Activated CD8-positive, alpha-beta T cell treated with anti-CD3 and anti-CD28 coated beads, Interleukin-2, amount 10 ng/mL, durations not matched to agents 7 days and 5 days (primary cell): ENCODE data around the gene HOGA1. TPM values are rescaled to one million over a fixed set of nuclear protein-coding genes. Genes with fewer than 3 reads are reported as not detected.
A peak's percentile ranks its signal among the peaks of the same experiment; 100 is the strongest.
"Not testable (repeated sequence)": the region's sequence is repeated elsewhere in the genome, so short reads cannot be mapped to it uniquely, and the experiment has no call there.

Source experiments
- ATAC-seq: fragments of 150-1000 bp; cut with Tn5 transposase; one replicate; pipeline ENCODE4 v1.10.0; 2021; ENCODE audit warnings: moderate library complexity
- CTCF ChIA-PET: fragments of 350-600 bp; sonication (Branson Sonifier 250); formaldehyde crosslinking; loops from one replicate; lab custom pipeline; 2021; ENCODE audit warnings: antibody characterized with exemption; lab: Charles Lee
- POLR2A ChIA-PET: fragments of 350-600 bp; sonication (Branson Sonifier 250); formaldehyde crosslinking; loops from one replicate; lab custom pipeline; 2021; ENCODE audit warnings: antibody characterized with exemption; lab: Charles Lee
- DNase-seq: peaks from one replicate; pipeline ENCODE4 v3.0.0-alpha.2; 2020
- H3K27ac Mint-ChIP-seq: one replicate; pipeline ENCODE4 v1.8.0; 2021; ENCODE audit warnings: mild to moderate bottlenecking, mixed read lengths
- H3K27me3 Mint-ChIP-seq: one replicate; pipeline ENCODE4 v1.8.0; 2021; ENCODE audit warnings: low read depth, mixed read lengths
- H3K36me3 Mint-ChIP-seq: one replicate; pipeline ENCODE4 v1.8.0; 2021; ENCODE audit warnings: low read depth, mixed read lengths
- H3K4me1 Mint-ChIP-seq: one replicate; pipeline ENCODE4 v1.8.0; 2021; ENCODE audit warnings: low read depth, mixed read lengths
- H3K4me3 Mint-ChIP-seq: one replicate; pipeline ENCODE4 v1.8.0; 2021; ENCODE audit warnings: mild to moderate bottlenecking, mixed read lengths
- H3K9me3 Mint-ChIP-seq: one replicate; pipeline ENCODE4 v1.8.0; 2022; ENCODE audit warnings: mixed read lengths; ENCODE audit not compliant: insufficient read depth
- total RNA-seq, 2 experiments: library from RNA; stranded (reverse); gene quantifications; one replicate each; pipeline ENCODE4 v1.2.3, GENCODE V29; 2021

HOGA1 gene
- total RNA-seq, 2 experiments from 2014 or later: not detected

- Mint-ChIP-seq H3K4me3 (no peak overlapping the region), H3K27ac (no peak overlapping the region), H3K4me1 (peaks cover 5% of the 10 kb centered on the region), H3K9me3 (no peaks in the 10 kb centered on the region), H3K27me3 (no peaks in the 10 kb centered on the region), H3K36me3 (no peaks in the 10 kb centered on the region)
- ChIA-PET CTCF (no interaction called here), POLR2A (no interaction called here)
- no peak for DNase-seq
- no peak for ATAC-seq
Observed at GRCh38 chr10:97627731-97628130, 43.5 kb downstream of the HOGA1 start.

DNA sequence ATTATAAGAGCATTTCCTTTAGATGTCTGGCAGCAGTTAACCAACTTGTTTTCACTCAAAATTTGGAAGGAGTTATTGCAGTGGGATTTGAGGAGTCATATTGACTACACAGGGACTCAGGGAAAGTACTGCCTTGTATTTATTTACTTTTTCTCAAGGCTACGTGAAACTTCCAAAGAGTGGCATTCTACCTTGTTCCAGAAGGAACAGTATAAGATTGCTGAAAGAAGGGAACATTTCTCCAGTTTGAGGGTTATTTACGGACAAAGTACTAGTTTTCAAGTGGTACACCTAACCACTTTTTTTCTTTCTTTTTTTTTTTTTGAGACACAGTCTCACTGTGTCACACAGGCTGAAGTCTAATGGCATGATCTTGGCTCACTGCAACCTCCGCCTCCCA lies 44.0 kb downstream of the HOGA1 start:
- peaks cover 10% of the 10 kb centered on the region for H3K4me1 Mint-ChIP-seq
- no peak for DNase-seq
- no peaks in the 10 kb centered on the region for H3K27me3 Mint-ChIP-seq
- CTCF ChIA-PET: no interaction called here
- H3K4me3 Mint-ChIP-seq: no peak overlapping the region
- no peaks in the 10 kb centered on the region for H3K9me3 Mint-ChIP-seq
- ATAC-seq: no peak
- H3K36me3 Mint-ChIP-seq: no peaks in the 10 kb centered on the region
- POLR2A ChIA-PET: no interaction called here
- no peak overlapping the region for H3K27ac Mint-ChIP-seq

DNA sequence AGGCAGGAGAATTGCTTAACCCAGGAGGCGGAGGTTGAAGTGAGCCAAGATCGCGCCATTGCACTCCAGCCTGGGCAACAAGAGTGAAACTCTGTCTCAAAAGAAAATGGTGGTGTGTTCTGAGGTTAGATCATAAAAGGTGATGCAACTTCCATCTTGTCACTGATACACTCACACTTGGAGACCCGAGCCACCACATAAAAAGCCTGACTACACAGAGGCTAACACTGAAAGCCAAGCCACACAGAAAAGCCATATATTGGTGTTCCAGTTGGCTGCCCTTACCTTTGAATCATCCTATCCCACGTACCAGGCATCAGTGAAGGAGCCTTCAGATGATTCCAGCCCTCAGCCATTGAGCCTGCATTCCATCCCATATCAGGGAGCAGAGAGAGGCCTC lies 45.1 kb downstream of the HOGA1 start:
- DNase-seq: no peak

GRCh38 chr10:97631098-97631497 lies 46.9 kb downstream of the HOGA1 start:
- Mint-ChIP-seq H3K27me3 (no peaks in the 10 kb centered on the region), H3K36me3 (no peaks in the 10 kb centered on the region), H3K4me1 (peaks cover 20% of the 10 kb centered on the region), H3K4me3 (no peak overlapping the region), H3K27ac (no peak overlapping the region), H3K9me3 (no peaks in the 10 kb centered on the region)
- ATAC-seq: no peak
- POLR2A ChIA-PET: interaction anchor here (0.7 kb wide), 1 partner anchor 185 kb away, joined by 3 read pairs; the partner anchor contains the start of gene ZDHHC16
- no peak for DNase-seq
- CTCF ChIA-PET: no interaction called here

More for the DNA sequence above, 45.1 kb downstream of the HOGA1 start:
- CTCF ChIA-PET: no interaction called here
- Mint-ChIP-seq H3K4me1 (peaks cover 20% of the 10 kb centered on the region), H3K36me3 (no peaks in the 10 kb centered on the region), H3K27me3 (no peaks in the 10 kb centered on the region), H3K27ac (no peak overlapping the region), H3K9me3 (no peaks in the 10 kb centered on the region), H3K4me3 (no peak overlapping the region)
- POLR2A ChIA-PET: no interaction called here
- ATAC-seq: no peak

GRCh38 chr10:97632949-97633884 lies 49.0 kb downstream of the HOGA1 start, which contains the start of gene MORN4:
TSS of gene MORN4 (minus strand) at chr10:97633500. CDS start at chr10:97619653, 13,847 bp downstream.
- ATAC-seq (peak; percentile 99), DNase-seq (peak; percentile 93)
- no peaks in the 10 kb centered on the region for H3K36me3 Mint-ChIP-seq
- H3K4me3 Mint-ChIP-seq: peak within 1 kb of the TSS; percentile 98
- no peaks in the 10 kb centered on the region for H3K9me3 Mint-ChIP-seq
- ChIA-PET POLR2A (no interaction called here), CTCF (no interaction called here)
- no peaks in the 10 kb centered on the region for H3K27me3 Mint-ChIP-seq
- peak within 1 kb of the TSS; percentile 88 for H3K27ac Mint-ChIP-seq
- H3K4me1 Mint-ChIP-seq: peaks cover 20% of the 10 kb centered on the region

DNA sequence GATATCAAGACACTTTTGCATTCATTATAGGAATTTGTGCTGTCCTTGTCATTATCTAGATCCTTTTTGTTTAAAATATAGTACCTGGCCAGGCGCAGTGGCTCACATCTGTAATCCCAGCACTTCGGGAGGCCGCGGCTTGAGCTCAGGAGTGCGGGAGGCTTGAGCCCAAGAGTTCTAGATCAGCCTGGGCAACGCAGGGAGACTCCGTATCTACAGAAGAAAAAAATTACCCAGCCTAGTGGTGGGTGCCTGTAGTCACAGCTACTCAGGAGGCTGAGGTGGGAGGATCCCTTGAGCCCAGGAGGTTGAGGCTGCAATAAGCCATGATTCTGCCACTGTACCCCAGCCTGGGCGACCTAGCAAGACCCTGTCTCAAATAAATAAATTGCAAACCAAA lies 49.7 kb downstream of the HOGA1 start:
- peak overlapping the region; percentile 98 for H3K4me3 Mint-ChIP-seq
- DNase-seq (no peak), ATAC-seq (no peak)
- peaks cover 20% of the 10 kb centered on the region for H3K4me1 Mint-ChIP-seq
- POLR2A ChIA-PET: no interaction called here
- H3K9me3 Mint-ChIP-seq: no peaks in the 10 kb centered on the region
- no peaks in the 10 kb centered on the region for H3K27me3 Mint-ChIP-seq
- no peaks in the 10 kb centered on the region for H3K36me3 Mint-ChIP-seq
- no peak overlapping the region for H3K27ac Mint-ChIP-seq
- CTCF ChIA-PET: no interaction called here

- ChIA-PET POLR2A (no interaction called here), CTCF (no interaction called here)
- DNase-seq (no peak), ATAC-seq (no peak)
- Mint-ChIP-seq H3K4me3 (no peak overlapping the region), H3K36me3 (no peaks in the 10 kb centered on the region), H3K4me1 (peaks cover 22% of the 10 kb centered on the region), H3K27me3 (no peaks in the 10 kb centered on the region), H3K27ac (no peak overlapping the region), H3K9me3 (no peaks in the 10 kb centered on the region)
Observed at GRCh38 chr10:97635577-97635976, 51.4 kb downstream of the HOGA1 start.

- CTCF ChIA-PET, DNase-seq, POLR2A ChIA-PET, H3K4me3 Mint-ChIP-seq, H3K36me3 Mint-ChIP-seq, ATAC-seq, H3K27me3 Mint-ChIP-seq, H3K27ac Mint-ChIP-seq, H3K9me3 Mint-ChIP-seq: not testable (repeated sequence)
- peaks cover 28% of the 10 kb centered on the region for H3K4me1 Mint-ChIP-seq
Observed at GRCh38 chr10:97639090-97639489, 54.9 kb downstream of the HOGA1 start.

- peaks cover 26% of the 10 kb centered on the region for H3K4me1 Mint-ChIP-seq
- peak; percentile 98 for ATAC-seq
- ChIA-PET CTCF (interaction anchor here (0.5 to 1.9 kb wide), 3 partner anchors 35 to 61 kb away, joined by 3 to 5 read pairs (median 3); partner anchors contain the start of gene AVPI1), POLR2A (interaction anchor here (1.6 kb wide), 1 partner anchor 9 kb away, joined by 4 read pairs; no protein-coding TSS in a partner anchor)
- H3K27ac Mint-ChIP-seq: peak within 1 kb of the TSS; percentile 93
- H3K9me3 Mint-ChIP-seq: no peaks in the 10 kb centered on the region
- peak within 1 kb of the TSS; percentile 91 for H3K4me3 Mint-ChIP-seq
- peak; percentile 100 for DNase-seq
- H3K27me3 Mint-ChIP-seq: no peaks in the 10 kb centered on the region
- H3K36me3 Mint-ChIP-seq: peaks cover 12% of the 10 kb centered on the region
Observed at GRCh38 chr10:97640174-97640867, 56.1 kb downstream of the HOGA1 start, which contains the start of gene PI4K2A. TSS of gene PI4K2A (plus strand) at chr10:97640671. CDS start at chr10:97640743, 72 bp downstream.

- CTCF ChIA-PET: interaction anchor here (0.5 to 1.9 kb wide), 3 partner anchors 35 to 60 kb away, joined by 3 to 5 read pairs (median 3); partner anchors contain the start of gene AVPI1
- peak overlapping the region; percentile 91 for H3K4me3 Mint-ChIP-seq
- no peaks in the 10 kb centered on the region for H3K9me3 Mint-ChIP-seq
- peak overlapping the region; percentile 93 for H3K27ac Mint-ChIP-seq
- POLR2A ChIA-PET: interaction anchor here (1.6 kb wide), 1 partner anchor 8 kb away, joined by 4 read pairs; no protein-coding TSS in a partner anchor
- no peaks in the 10 kb centered on the region for H3K27me3 Mint-ChIP-seq
- peak; percentile 37 for DNase-seq
- H3K4me1 Mint-ChIP-seq: peaks cover 26% of the 10 kb centered on the region
- no peak for ATAC-seq
- H3K36me3 Mint-ChIP-seq: peaks cover 15% of the 10 kb centered on the region
Observed at GRCh38 chr10:97640868-97641811, 57.0 kb downstream of the HOGA1 start.
